DND-41 (cell line): Measurements from ENCODE around the gene ZNHIT1.

ENCODE experiments used
- EZH2 ChIP-seq: IDR thresholded peaks from 3 replicates; pipeline ENCODE4 v1.6.1; 2012; ENCODE audit warnings: borderline replicate concordance, low read depth, mild to moderate bottlenecking, moderate library complexity, low read length, inconsistent platforms; ENCODE audit not compliant: severe bottlenecking
- TF ChIP-seq, protein P1 (sequence below): IDR thresholded peaks from 2 replicates; pipeline ENCODE4 v1.5.1; 2012; ENCODE audit warnings: borderline replicate concordance, low read length, moderate library complexity, mild to moderate bottlenecking; ENCODE audit not compliant: poor library complexity, severe bottlenecking; ENCODE audit errors: extremely low read depth

DNA sequence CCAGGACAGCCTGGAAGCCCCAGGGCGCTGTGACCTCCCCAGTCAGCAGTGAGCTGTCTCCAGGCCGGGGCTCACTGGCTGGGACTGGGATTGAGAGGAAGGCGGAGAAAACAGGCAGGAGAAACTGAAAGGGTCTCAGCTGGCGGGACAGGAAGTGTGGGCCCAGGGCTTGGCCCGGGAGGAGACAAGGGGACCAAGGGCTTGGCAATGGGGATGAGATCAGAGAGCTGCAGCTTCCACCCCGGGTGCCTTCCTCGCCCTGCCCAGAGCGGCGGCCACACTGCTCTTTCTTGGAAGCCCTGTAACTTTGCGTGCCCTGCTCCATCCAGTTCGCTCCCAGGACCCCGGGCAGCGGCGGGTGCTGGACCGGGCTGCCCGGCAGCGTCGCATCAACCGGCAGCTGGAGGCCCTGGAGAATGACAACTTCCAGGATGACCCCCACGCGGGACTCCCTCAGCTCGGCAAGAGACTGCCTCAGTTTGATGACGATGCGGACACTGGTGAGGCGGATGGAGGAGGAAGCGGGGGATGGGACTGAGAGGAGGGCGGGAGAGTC, 4.4 kb downstream of the ZNHIT1 start:
- TF ChIP-seq, protein P1, sequence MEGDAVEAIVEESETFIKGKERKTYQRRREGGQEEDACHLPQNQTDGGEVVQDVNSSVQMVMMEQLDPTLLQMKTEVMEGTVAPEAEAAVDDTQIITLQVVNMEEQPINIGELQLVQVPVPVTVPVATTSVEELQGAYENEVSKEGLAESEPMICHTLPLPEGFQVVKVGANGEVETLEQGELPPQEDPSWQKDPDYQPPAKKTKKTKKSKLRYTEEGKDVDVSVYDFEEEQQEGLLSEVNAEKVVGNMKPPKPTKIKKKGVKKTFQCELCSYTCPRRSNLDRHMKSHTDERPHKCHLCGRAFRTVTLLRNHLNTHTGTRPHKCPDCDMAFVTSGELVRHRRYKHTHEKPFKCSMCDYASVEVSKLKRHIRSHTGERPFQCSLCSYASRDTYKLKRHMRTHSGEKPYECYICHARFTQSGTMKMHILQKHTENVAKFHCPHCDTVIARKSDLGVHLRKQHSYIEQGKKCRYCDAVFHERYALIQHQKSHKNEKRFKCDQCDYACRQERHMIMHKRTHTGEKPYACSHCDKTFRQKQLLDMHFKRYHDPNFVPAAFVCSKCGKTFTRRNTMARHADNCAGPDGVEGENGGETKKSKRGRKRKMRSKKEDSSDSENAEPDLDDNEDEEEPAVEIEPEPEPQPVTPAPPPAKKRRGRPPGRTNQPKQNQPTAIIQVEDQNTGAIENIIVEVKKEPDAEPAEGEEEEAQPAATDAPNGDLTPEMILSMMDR, result no peak
- TF ChIP-seq EZH2, result no peak
